Omental fat pad (tissue), 4 donors: Measurements from ENCODE around the gene FGD2. TPM values are rescaled to one million over a fixed set of nuclear protein-coding genes. Genes with fewer than 3 reads are reported as not detected.

Source experiments
- ATAC-seq: fragments of 150-250 bp; one replicate; pipeline ENCODE4 v1.9.1; 2016; ENCODE audit warnings: mild to moderate bottlenecking, moderate library complexity; ENCODE audit not compliant: low FRiP score
- DNase-seq: peaks from one replicate; pipeline ENCODE4 v3.0.0-alpha.2; 2019; ENCODE audit warnings: low spot score
- total RNA-seq, 4 donors: library from RNA; depleted of rRNA; stranded (reverse); fragments of >200 nt; gene quantifications; one replicate each; pipeline ENCODE4 v1.1.0, GENCODE V29; 2016
- TF ChIP-seq, protein P1 (sequence below), 3 donors: fragments of 450-650 bp; IDR thresholded peaks; one replicate each; pipeline ENCODE4 v1.5.1; 2016 to 2017; ENCODE audit warnings: antibody characterized with exemption in 3 of 3, mild to moderate bottlenecking in 3 of 3, moderate library complexity in 2 of 3

The FGD2 gene
- total RNA-seq, 4 donors from 2014 or later = 20.0 to 83.6 (median 63.0) TPM

- no peak for ATAC-seq
- TF ChIP-seq, protein P1, sequence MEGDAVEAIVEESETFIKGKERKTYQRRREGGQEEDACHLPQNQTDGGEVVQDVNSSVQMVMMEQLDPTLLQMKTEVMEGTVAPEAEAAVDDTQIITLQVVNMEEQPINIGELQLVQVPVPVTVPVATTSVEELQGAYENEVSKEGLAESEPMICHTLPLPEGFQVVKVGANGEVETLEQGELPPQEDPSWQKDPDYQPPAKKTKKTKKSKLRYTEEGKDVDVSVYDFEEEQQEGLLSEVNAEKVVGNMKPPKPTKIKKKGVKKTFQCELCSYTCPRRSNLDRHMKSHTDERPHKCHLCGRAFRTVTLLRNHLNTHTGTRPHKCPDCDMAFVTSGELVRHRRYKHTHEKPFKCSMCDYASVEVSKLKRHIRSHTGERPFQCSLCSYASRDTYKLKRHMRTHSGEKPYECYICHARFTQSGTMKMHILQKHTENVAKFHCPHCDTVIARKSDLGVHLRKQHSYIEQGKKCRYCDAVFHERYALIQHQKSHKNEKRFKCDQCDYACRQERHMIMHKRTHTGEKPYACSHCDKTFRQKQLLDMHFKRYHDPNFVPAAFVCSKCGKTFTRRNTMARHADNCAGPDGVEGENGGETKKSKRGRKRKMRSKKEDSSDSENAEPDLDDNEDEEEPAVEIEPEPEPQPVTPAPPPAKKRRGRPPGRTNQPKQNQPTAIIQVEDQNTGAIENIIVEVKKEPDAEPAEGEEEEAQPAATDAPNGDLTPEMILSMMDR (IDR thresholded peaks at IDR 0.05) = no peak
- no peak for DNase-seq
Observed at GRCh38 chr6:36959555-36960250, 45.8 kb upstream of the FGD2 start.

GRCh38 chr6:36961441-36962435 is 43.7 kb upstream of the FGD2 start:
- DNase-seq = no peak
- TF ChIP-seq, protein P1 (IDR thresholded peaks at IDR 0.05) = no peak
- no peak for ATAC-seq

DNA sequence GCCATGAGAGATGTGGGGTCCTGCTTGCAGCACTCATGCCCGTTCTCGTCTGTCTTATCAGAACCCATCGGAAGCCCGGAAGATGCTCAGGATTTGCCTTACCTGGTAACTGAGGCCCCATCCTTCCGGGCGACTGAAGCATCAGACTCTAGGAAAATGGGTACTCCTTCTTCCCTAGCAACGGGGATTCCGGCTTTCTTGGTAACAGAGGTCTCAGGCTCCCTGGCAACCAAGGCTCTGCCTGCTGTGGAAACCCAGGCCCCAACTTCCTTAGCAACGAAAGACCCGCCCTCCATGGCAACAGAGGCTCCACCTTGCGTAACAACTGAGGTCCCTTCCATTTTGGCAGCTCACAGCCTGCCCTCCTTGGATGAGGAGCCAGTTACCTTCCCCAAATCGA is 42.6 kb upstream of the FGD2 start:
- TF ChIP-seq, protein P1 (IDR thresholded peaks at IDR 0.05) = no peak
- DNase-seq = no peak
- no peak for ATAC-seq

- ATAC-seq (no peak), DNase-seq (no peak)
- TF ChIP-seq, protein P1 (IDR thresholded peaks at IDR 0.05) = no peak
Observed at GRCh38 chr6:36963451-36964290, 41.8 kb upstream of the FGD2 start.

DNA sequence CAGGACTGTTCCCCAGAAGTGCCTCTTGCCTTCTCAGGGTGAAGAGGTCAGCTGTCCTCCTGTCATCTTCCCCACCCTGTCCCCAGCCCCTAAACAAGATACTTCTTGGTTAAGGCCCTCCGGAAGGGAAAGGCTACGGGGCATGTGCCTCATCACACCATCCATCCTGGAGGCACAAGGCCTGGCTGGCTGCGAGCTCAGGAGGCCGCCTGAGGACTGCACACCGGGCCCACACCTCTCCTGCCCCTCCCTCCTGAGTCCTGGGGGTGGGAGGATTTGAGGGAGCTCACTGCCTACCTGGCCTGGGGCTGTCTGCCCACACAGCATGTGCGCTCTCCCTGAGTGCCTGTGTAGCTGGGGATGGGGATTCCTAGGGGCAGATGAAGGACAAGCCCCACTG is 41.1 kb upstream of the FGD2 start:
- TF ChIP-seq, protein P1 (IDR thresholded peaks at IDR 0.05) = no peak
- ATAC-seq (no peak), DNase-seq (no peak)

DNA sequence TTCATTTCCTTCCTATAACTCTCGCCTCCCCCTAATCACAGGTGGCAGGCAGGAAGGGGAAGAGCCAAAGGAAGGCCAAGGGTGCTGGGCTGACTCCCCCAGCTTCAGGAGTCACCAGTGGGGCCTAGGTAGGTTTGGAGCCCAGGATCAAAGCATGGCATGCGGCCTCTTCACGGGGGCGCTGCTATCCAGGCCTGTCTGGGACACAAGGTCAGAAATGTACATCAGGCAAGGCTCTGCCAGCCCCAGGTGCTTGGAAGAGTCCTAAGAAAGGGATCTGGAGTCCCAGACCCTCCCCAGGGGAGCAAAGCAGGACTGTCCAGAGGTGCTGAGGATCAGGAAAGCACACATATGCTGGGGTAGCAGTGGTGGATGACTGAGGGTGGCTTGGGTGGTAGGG is 40.5 kb upstream of the FGD2 start:
- TF ChIP-seq, protein P1 (IDR thresholded peaks at IDR 0.05) = no peak
- ATAC-seq (no peak), DNase-seq (no peak)
